RWPE1 (cell line): ENCODE measurements around the gene NCOA6.
"Not testable (repeated sequence)": the region's sequence is repeated elsewhere in the genome, so short reads cannot be mapped to it uniquely, and the experiment has no call there.

Experiments
- CTCF ChIA-PET: fragments of 350-600 bp; sonication (Branson Sonifier 250); formaldehyde crosslinking; extraction: SDS; loops from one replicate; lab custom pipeline; 2021; lab: Yijun Ruan, JAX
- POLR2A ChIA-PET: fragments of 400-600 bp; formaldehyde crosslinking; extraction: SDS; loops from one replicate; lab custom pipeline; 2020; ENCODE audit warnings: antibody characterized with exemption; ENCODE audit not compliant: low non-redundant PET; lab: Yijun Ruan, JAX
- DNase-seq: peaks from one replicate; pipeline ENCODE4 v3.0.0; 2012; ENCODE audit warnings: low spot score
- H3K27ac ChIP-seq: fragments of 450-650 bp; 2 replicates; pipeline ENCODE4 v1.5.1; 2017
- CTCF ChIP-seq: fragments of 450-650 bp; conservative IDR thresholded peaks from 2 replicates; pipeline ENCODE4 v1.5.1; 2017; ENCODE audit warnings: low read depth, mild to moderate bottlenecking

Gene NCOA6

GRCh38 chr20:34794006-34794585 is 31.4 kb downstream of the NCOA6 start:
- no peak for TF ChIP-seq CTCF
- no peak overlapping the region for H3K27ac ChIP-seq
- ChIA-PET POLR2A (no interaction called here), CTCF (no interaction called here)
- DNase-seq, result no peak

- H3K27ac ChIP-seq, result no peak overlapping the region
- TF ChIP-seq CTCF, result no peak
These were observed 32.6 kb downstream of the NCOA6 start for GRCh38 chr20:34792687-34793363.

GRCh38 chr20:34791289-34792020 is 34.0 kb downstream of the NCOA6 start:
- ChIA-PET CTCF (interaction anchor here (0.6 kb wide), 2 partner anchors 158 to 1925 kb away, joined by 3 to 4 read pairs; no protein-coding TSS in a partner anchor), POLR2A (no interaction called here)
- DNase-seq, result no peak
- no peak overlapping the region for H3K27ac ChIP-seq
- no peak for TF ChIP-seq CTCF

More at GRCh38 chr20:34792687-34793363, 32.6 kb downstream of the NCOA6 start:
- ChIA-PET CTCF (interaction anchor here (0.6 to 1.2 kb wide), 3 partner anchors 23 to 51 kb away, joined by 3 read pairs; no protein-coding TSS in a partner anchor), POLR2A (interaction anchor here (0.6 kb wide), 1 partner anchor 306 kb away, joined by 3 read pairs; no protein-coding TSS in a partner anchor)
- no peak for DNase-seq

GRCh38 chr20:34781220-34781619 is 44.2 kb downstream of the NCOA6 start:
- no peak for TF ChIP-seq CTCF
- no peak for DNase-seq
- CTCF ChIA-PET, result interaction anchor here (1.6 to 2.9 kb wide), 2 partner anchors 12 to 16 kb away, joined by 6 to 15 read pairs; no protein-coding TSS in a partner anchor
- no peak overlapping the region for H3K27ac ChIP-seq
- POLR2A ChIA-PET, result no interaction called here

GRCh38 chr20:34780291-34780690 is 45.2 kb downstream of the NCOA6 start:
- DNase-seq, H3K27ac ChIP-seq, POLR2A ChIA-PET: not testable (repeated sequence)
- CTCF ChIA-PET, result interaction anchor here (0.6 to 2.9 kb wide), 3 partner anchors 11 to 161 kb away, joined by 5 to 15 read pairs (median 6); no protein-coding TSS in a partner anchor

- POLR2A ChIA-PET, result interaction anchor here (0.7 kb wide), 1 partner anchor 473 kb away, joined by 5 read pairs; no protein-coding TSS in a partner anchor
- no peak for DNase-seq
- no peak overlapping the region for H3K27ac ChIP-seq
- no peak for TF ChIP-seq CTCF
- CTCF ChIA-PET, result no interaction called here
These were observed 49.3 kb downstream of the NCOA6 start for GRCh38 chr20:34776177-34776576.
